Activated T-cell treated with anti-CD3 and anti-CD28 coated beads, Interleukin-2, amount 50 U/mL, for 1 hour (primary cell): Measurements from ENCODE around the gene UTP20.
A peak's percentile ranks its signal among the peaks of the same experiment; 100 is the strongest.
"Not testable (repeated sequence)": the region's sequence is repeated elsewhere in the genome, so short reads cannot be mapped to it uniquely, and the experiment has no call there.

Source experiments
- DNase-seq: peaks from one replicate; pipeline ENCODE4 v3.0.0-alpha.2; 2020

The UTP20 gene

DNA sequence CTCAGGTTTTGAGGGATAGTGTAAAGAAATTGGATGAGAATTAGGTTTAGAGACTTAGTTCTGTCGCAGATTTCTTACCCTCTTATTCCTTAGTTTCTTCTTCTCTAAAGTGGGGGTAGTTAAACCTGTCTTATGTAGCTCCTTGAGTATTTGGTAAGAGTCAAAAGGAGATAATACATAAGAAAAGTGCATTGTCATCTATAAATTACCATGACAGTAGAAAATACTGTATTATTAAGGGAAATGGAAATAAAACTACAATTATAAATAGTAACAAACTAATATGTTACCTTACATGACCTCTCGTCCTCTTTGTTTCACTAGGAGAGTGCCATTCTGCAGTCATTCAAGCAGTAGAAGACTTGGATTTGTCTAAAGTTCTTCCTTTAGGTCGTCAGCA lies 49.0 kb downstream of the UTP20 start:
- DNase-seq = no peak

DNA sequence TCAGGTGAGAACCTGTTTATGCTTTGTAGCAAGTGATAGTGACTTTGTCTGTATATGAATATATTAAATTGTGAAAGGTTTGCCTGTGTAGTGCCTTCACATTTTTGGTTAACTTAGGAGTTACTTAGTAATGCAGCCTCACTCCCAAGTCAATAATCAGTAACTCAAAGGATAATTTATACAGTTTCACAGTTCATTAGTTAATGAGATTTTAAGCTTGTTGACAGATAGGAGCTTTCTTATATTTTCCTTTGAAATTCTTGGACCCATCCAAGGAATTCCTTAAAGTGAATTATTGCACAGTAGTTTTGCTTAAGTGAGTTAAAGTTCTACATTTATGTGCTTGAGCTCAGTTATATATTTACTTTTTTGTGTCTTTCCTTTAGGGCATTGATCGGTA lies 50.7 kb downstream of the UTP20 start:
- no peak for DNase-seq

- no peak for DNase-seq
Observed at GRCh38 chr12:101336437-101336836, 56.5 kb downstream of the UTP20 start.

DNA sequence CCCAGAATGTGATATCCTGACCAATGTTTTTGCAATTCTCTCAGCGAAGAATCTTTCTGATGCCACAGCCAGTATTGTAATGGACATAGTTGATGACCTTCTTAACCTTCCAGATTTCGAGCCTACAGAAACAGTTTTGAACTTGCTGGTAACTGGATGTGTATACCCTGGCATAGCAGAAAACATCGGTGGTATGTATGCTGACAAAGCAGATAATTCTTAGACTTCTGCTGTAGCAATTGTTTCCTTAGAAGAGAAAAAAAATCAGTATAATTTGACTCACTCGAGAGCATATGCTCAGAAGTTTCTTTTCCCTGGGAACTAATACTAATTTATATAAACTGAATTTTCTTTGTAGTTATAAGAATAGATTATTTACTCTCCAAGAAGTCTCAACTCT lies 58.2 kb downstream of the UTP20 start:
- no peak for DNase-seq

GRCh38 chr12:101343893-101344292 lies 64.0 kb downstream of the UTP20 start:
- DNase-seq = no peak

- DNase-seq = no peak
Observed at GRCh38 chr12:101351682-101352081, 71.8 kb downstream of the UTP20 start.

DNA sequence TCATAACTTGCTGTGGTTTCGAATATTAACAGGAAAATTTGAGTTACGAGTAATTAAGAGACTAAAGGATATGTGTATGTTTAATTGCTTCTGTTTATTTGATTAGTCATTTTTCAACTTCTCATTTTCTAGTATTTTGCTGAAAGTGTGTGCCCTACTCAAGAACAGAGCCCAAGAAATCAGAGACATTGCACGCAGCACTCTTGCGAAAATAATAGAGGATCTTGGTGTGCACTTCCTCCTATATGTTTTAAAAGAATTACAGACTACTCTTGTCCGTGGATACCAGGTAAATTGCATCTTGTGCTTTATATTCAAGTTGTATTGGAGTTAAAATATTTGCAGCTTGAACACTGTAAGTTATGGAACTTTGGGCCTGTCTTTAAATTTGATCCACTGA lies 76.9 kb downstream of the UTP20 start:
- DNase-seq = no peak

GRCh38 chr12:101361455-101361854 lies 81.5 kb downstream of the UTP20 start:
- DNase-seq = no peak

GRCh38 chr12:101368016-101368415 lies 88.1 kb downstream of the UTP20 start:
- no peak for DNase-seq

DNA sequence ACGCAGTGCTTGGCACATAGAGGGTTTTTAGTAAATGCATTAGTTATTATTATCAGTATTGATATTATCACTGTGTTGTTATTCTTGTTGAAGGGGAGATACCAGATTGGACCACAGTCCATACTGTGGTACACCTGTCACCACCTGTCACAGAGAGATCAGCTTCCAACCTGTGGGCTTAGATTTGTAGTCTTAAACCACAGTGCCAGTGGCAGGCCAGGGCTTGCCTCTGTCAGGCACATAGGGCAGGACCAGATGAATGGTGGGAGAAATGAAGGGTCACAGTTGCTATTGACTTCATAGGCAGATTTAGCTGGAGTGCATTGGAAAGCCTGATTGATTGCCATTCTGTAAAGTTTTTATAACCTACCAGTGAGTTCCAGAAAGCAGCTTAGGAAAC lies 92.5 kb downstream of the UTP20 start:
- no peak for DNase-seq

DNA sequence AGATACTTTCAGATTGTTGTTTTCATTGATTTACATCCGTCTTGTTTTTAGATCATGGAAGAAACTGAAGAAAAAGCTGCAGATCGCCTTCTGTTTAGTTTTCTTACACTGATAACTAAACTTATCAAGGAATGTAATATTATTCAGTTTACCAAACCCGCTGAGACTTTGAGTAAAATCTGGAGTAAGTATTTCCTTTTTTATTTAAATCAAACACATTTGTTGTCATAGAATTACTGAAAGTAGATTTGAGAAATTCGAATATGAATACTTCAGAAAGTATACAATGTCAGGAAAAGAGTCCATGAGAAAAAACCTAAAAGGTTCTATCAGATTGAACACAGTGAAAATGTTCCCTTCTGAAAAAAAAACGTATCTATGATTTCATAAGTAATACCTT lies 95.7 kb downstream of the UTP20 start:
- DNase-seq = no peak

GRCh38 chr12:101379149-101379548 lies 99.2 kb downstream of the UTP20 start:
- DNase-seq = no peak

- not testable (repeated sequence) for DNase-seq
Observed at GRCh38 chr12:101391181-101391580, 111.3 kb downstream of the UTP20 start.

- no peak for DNase-seq
Observed at GRCh38 chr12:101407049-101407435, 127.1 kb downstream of the UTP20 start.

- peak; percentile 81 for DNase-seq
Observed at GRCh38 chr12:101407436-101408345, 127.8 kb downstream of the UTP20 start, which contains the start of gene ARL1. Gene ARL1 (minus strand): TSS chr12:101407772. CDS start chr12:101407645, 127 bp downstream.

- DNase-seq = not testable (repeated sequence)
Observed at GRCh38 chr12:101410169-101410568, 130.3 kb downstream of the UTP20 start.

- DNase-seq = no peak
Observed at GRCh38 chr12:101414533-101415119, 134.7 kb downstream of the UTP20 start.

- DNase-seq = no peak
Observed at GRCh38 chr12:101415228-101415627, 135.3 kb downstream of the UTP20 start.

GRCh38 chr12:101422066-101422465 lies 142.2 kb downstream of the UTP20 start:
- DNase-seq = not testable (repeated sequence)

DNA sequence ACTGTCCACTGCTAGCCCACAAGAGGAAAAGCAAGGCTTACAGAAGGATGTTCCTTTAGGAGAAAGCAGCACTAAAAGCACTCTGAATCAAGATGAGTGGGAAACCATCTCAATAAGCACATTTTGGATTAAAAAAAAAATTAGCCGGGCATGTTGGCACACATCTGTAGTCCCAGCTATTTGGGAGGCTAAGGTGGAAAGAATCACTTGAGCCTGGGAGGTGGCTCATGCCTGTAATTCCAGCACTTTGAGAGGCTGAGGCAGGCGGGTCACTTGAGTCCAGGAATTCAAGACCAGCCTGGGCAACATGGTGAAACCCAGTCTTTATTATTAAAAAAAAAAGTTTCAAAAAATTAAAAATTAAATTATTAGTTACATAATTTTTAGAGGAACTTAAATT lies 144.7 kb downstream of the UTP20 start:
- DNase-seq = no peak

- DNase-seq = no peak
Observed at GRCh38 chr12:101430456-101430855, 150.6 kb downstream of the UTP20 start.

GRCh38 chr12:101436136-101436535 lies 156.2 kb downstream of the UTP20 start:
- no peak for DNase-seq
